Keratinocyte (primary cell): Measurements from ENCODE around the gene ACYP1. TPM values are rescaled to one million over a fixed set of nuclear protein-coding genes. Genes with fewer than 3 reads are reported as not detected.

ENCODE experiments used
- DNase-seq: peaks from one replicate; pipeline ENCODE4 v3.0.0-alpha.2; 2011; ENCODE audit warnings: low read depth, missing footprints, low spot score
- FAIRE-seq: peaks from 2 replicates; lab custom pipeline; 2011; peaks lifted over from hg19 to GRCh38; lab: Jason Lieb, UNC
- H2AFZ ChIP-seq: 2 replicates; pipeline ENCODE4 v1.6.0; 2012; ENCODE audit warnings: low read length, control low read depth, inconsistent platforms; ENCODE audit not compliant: control insufficient read depth
- H3K27ac ChIP-seq: 2 replicates; pipeline ENCODE4 v1.5.1; 2011; ENCODE audit warnings: low read length; ENCODE audit not compliant: control insufficient read depth, insufficient read depth
- H3K27me3 ChIP-seq: 3 replicates; pipeline ENCODE4 v1.6.0; 2011; ENCODE audit warnings: low read length; ENCODE audit not compliant: control insufficient read depth, insufficient read depth; ENCODE audit errors: extremely low read depth
- H3K36me3 ChIP-seq, 2 experiments: 2 replicates in 1 of 2; 3 replicates in 1 of 2; pipeline ENCODE4 v1.5.1; 2011; ENCODE audit warnings: low read length in 2 of 2, mild to moderate bottlenecking in 1 of 2; ENCODE audit not compliant: control insufficient read depth in 2 of 2, insufficient read depth in 2 of 2; ENCODE audit errors: extremely low read depth in 1 of 2
- H3K4me1 ChIP-seq: 3 replicates; pipeline ENCODE4 v1.5.1; 2011; ENCODE audit warnings: low read length; ENCODE audit not compliant: control insufficient read depth, insufficient read depth; ENCODE audit errors: extremely low read depth
- H3K4me2 ChIP-seq: 3 replicates; pipeline ENCODE4 v1.6.0; 2011; ENCODE audit warnings: low read depth, low read length; ENCODE audit not compliant: control insufficient read depth, insufficient read depth; ENCODE audit errors: extremely low read depth
- H3K4me3 ChIP-seq, 3 experiments: fragments of 200-600 bp in 1 of 3; sonication (generic) in 1 of 3; 2 replicates in 2 of 3; 3 replicates in 1 of 3; pipeline ENCODE4 v1.5.1; 2011 to 2016; ENCODE audit warnings: low read length in 3 of 3, mild to moderate bottlenecking in 3 of 3, control low read depth in 2 of 3, inconsistent platforms in 1 of 3, low read depth in 1 of 3, mixed read lengths in 1 of 3, mixed run types in 1 of 3, moderate library complexity in 1 of 3; ENCODE audit not compliant: control insufficient read depth in 2 of 3, insufficient read depth in 2 of 3; ENCODE audit errors: extremely low read depth in 1 of 3
- H3K79me2 ChIP-seq: 2 replicates; pipeline ENCODE4 v1.6.0; 2012; ENCODE audit warnings: low read length; ENCODE audit not compliant: control insufficient read depth, insufficient read depth
- H3K9ac ChIP-seq: 3 replicates; pipeline ENCODE4 v1.6.0; 2011; ENCODE audit warnings: low read length; ENCODE audit not compliant: control insufficient read depth, insufficient read depth; ENCODE audit errors: extremely low read depth
- H3K9me1 ChIP-seq: 3 replicates; pipeline ENCODE4 v1.6.0; 2011; ENCODE audit warnings: low read length; ENCODE audit not compliant: control insufficient read depth, insufficient read depth; ENCODE audit errors: extremely low read depth
- H3K9me3 ChIP-seq: 2 replicates; pipeline ENCODE4 v1.5.1; 2012; ENCODE audit warnings: low read depth, low read length; ENCODE audit not compliant: control insufficient read depth
- H4K20me1 ChIP-seq: 3 replicates; pipeline ENCODE4 v1.6.0; 2011; ENCODE audit warnings: low read length; ENCODE audit not compliant: control insufficient read depth, insufficient read depth; ENCODE audit errors: extremely low read depth
- EZH2 ChIP-seq: IDR thresholded peaks from one replicate; pipeline ENCODE4 v1.6.1; 2012; ENCODE audit warnings: inconsistent platforms, mild to moderate bottlenecking, low read length, moderate library complexity
- dilution Hi-C: fragments of 300-500 bp; cut with MboI; formaldehyde crosslinking; loops from one replicate; pipeline ENCODE4 v1.7.0; 2020; ENCODE audit warnings: low sequenced_read_pairs; ENCODE audit not compliant: extremely low pct_ligation_motif_present
- polyA plus RNA-seq, 5 experiments: library from polyadenylated mRNA; depleted of rRNA in 3 of 5; stranded (reverse) in 3 of 5; stranded (forward) in 1 of 5; unstranded in 1 of 5; fragments of >200 nt; gene quantifications; 1 replicate in 1 of 5; 2 replicates in 3 of 5; 3 replicates in 1 of 5; pipeline versions ENCODE4 v1.2.1 to v1.2.3, GENCODE V29; 2011 to 2012; ENCODE audit warnings: missing spikeins in 2 of 5, low read depth in 1 of 5, low replicate concordance in 1 of 5
- TF ChIP-seq, protein P1 (sequence below), 3 experiments: IDR thresholded peaks in 1 of 3; conservative IDR thresholded peaks in 1 of 3; optimal IDR thresholded peaks in 1 of 3; 2 replicates in 2 of 3; 3 replicates in 1 of 3; pipeline versions ENCODE3 to v1.5.1; 2011; ENCODE audit warnings: low read length in 3 of 3, mild to moderate bottlenecking in 3 of 3, moderate library complexity in 2 of 3, control low read depth in 1 of 3, inconsistent platforms in 1 of 3; ENCODE audit not compliant: insufficient read depth in 2 of 3; ENCODE audit errors: extremely low read depth in 1 of 3

The ACYP1 gene
- polyA plus RNA-seq, 1 donor (not counting 4 experiments of a cell fraction or from before 2014, with no cell fraction given), result 32.9 TPM

DNA sequence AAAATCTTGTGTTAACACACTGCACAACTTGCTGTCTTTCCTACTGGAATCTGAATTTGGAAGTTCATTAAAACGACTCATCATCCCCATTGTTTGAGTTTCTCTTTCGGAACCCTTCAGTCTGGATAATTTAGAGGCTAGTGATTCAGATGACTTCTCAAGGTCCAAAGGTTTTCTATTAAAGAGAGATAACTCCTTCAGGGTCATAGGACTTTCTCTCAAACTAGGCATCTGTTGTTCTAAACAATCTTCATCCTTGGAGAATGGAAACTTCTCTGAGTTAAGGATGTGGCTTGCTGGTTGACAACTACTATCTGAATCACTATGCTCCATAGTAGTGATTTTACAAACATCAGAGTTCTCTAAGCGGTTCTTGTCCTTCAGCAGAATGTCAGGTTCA, 16.9 kb downstream of the ACYP1 start:
- DNase-seq, result no peak

DNA sequence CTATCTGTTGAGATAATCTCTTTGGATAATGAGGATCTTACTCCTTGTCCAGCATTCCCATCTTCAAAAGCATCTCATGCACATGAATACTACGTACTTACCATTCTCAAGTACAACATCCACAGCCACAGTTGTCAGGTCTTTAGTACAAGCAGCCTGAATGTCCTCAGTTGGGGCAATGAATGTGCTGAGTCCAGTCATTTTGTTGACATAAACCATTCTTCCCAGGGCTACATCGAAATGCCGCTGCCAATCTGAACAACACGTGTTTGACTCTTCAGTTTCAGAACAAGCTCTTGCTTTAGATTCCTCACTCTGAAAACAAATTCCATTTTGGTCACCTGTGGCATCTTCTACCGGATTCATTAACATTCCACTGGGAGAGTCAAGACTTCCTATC, 17.5 kb downstream of the ACYP1 start:
- Histone ChIP-seq H3K4me3 (no peak overlapping the region), H3K27me3 (no peaks in the 10 kb centered on the region), H3K4me2 (no peak overlapping the region), H3K27ac (no peak overlapping the region), H3K9me1 (no peaks in the 10 kb centered on the region), H3K9ac (no peak overlapping the region), H4K20me1 (no peaks in the 10 kb centered on the region), H3K9me3 (no peaks in the 10 kb centered on the region), H3K4me1 (peaks cover 26% of the 10 kb centered on the region), H3K79me2 (peaks cover 3% of the 10 kb centered on the region), H2AFZ (no peak overlapping the region), H3K36me3 (peaks cover 3 to 12% of the 10 kb centered on the region in 2 experiments)
- no peak for DNase-seq
- dilution Hi-C loops, result no loop called here
- FAIRE-seq, result no peak
- TF ChIP-seq EZH2, result no peak
- TF ChIP-seq, protein P1, sequence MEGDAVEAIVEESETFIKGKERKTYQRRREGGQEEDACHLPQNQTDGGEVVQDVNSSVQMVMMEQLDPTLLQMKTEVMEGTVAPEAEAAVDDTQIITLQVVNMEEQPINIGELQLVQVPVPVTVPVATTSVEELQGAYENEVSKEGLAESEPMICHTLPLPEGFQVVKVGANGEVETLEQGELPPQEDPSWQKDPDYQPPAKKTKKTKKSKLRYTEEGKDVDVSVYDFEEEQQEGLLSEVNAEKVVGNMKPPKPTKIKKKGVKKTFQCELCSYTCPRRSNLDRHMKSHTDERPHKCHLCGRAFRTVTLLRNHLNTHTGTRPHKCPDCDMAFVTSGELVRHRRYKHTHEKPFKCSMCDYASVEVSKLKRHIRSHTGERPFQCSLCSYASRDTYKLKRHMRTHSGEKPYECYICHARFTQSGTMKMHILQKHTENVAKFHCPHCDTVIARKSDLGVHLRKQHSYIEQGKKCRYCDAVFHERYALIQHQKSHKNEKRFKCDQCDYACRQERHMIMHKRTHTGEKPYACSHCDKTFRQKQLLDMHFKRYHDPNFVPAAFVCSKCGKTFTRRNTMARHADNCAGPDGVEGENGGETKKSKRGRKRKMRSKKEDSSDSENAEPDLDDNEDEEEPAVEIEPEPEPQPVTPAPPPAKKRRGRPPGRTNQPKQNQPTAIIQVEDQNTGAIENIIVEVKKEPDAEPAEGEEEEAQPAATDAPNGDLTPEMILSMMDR (optimal IDR thresholded peaks at IDR 0.05 in 1 of 3, IDR thresholded peaks at IDR 0.05 in 1 of 3, conservative IDR thresholded peaks at IDR 0.05 in 1 of 3; ENCODE audit: extremely low read depth in 1 of 3, insufficient read depth in 2 of 3, low read length in 3 of 3), result no peak

More for the DNA sequence above, 16.9 kb downstream of the ACYP1 start:
- Histone ChIP-seq H2AFZ (no peak overlapping the region), H3K4me2 (no peak overlapping the region), H3K79me2 (peaks cover 3% of the 10 kb centered on the region), H4K20me1 (no peaks in the 10 kb centered on the region), H3K9me1 (no peaks in the 10 kb centered on the region), H3K36me3 (peaks cover 3 to 12% of the 10 kb centered on the region in 2 experiments), H3K27me3 (no peaks in the 10 kb centered on the region), H3K9me3 (no peaks in the 10 kb centered on the region), H3K27ac (no peak overlapping the region), H3K4me1 (peaks cover 24% of the 10 kb centered on the region), H3K9ac (no peak overlapping the region), H3K4me3 (no peak overlapping the region)
- TF ChIP-seq, protein P1 (optimal IDR thresholded peaks at IDR 0.05 in 1 of 3, IDR thresholded peaks at IDR 0.05 in 1 of 3, conservative IDR thresholded peaks at IDR 0.05 in 1 of 3; ENCODE audit: extremely low read depth in 1 of 3, insufficient read depth in 2 of 3, low read length in 3 of 3), result no peak
- no peak for TF ChIP-seq EZH2
- no peak for FAIRE-seq
- dilution Hi-C loops, result no loop called here
